ENCODE measurements around the gene SEBOX.

DNA sequence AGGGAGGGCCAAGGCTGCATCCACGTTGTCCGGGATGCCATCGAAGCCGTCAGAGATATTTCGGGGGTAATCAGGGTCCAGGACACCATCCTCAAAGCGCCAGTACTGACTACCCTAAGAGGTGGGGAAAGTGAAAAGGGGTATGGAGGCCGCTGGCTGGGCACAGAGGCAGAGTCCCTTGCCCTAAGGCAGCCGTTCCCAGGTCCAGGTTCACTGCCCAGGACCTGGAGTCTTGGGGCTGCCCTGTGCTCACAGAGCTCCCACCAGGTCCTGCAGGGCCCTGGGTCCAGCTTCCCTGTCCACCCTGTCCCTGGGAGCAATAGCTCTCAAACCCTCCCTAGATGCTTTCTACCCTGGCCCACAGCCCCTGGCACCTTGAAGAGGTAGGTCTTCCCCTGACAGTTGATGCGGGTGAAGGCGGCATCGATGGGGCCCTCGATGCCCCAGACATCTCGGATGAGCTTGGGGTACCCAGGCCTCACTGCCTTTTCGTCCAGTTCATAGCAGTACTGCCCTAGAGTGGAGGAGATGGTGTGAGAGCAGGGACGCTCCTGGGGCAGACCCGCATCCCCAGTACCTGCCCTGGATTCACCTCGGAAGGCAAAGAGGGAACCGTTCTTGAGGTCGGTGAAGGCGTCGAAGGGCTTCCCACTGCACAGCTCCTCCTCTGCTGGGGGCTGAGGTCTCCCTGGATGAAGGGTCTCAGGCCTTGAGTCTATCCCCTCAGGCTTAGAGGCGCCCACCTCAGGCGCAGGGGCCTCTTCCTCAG is 4.1 kb upstream of the SEBOX start:
- TF ChIP-seq, protein P1, sequence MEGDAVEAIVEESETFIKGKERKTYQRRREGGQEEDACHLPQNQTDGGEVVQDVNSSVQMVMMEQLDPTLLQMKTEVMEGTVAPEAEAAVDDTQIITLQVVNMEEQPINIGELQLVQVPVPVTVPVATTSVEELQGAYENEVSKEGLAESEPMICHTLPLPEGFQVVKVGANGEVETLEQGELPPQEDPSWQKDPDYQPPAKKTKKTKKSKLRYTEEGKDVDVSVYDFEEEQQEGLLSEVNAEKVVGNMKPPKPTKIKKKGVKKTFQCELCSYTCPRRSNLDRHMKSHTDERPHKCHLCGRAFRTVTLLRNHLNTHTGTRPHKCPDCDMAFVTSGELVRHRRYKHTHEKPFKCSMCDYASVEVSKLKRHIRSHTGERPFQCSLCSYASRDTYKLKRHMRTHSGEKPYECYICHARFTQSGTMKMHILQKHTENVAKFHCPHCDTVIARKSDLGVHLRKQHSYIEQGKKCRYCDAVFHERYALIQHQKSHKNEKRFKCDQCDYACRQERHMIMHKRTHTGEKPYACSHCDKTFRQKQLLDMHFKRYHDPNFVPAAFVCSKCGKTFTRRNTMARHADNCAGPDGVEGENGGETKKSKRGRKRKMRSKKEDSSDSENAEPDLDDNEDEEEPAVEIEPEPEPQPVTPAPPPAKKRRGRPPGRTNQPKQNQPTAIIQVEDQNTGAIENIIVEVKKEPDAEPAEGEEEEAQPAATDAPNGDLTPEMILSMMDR (IDR thresholded peaks at IDR 0.05; ENCODE audit: insufficient read depth, low read depth, low read length), result no peak
- no peak for TF ChIP-seq EZH2 (IDR thresholded peaks at IDR 0.05; ENCODE audit: insufficient read depth, low read length)

Measured in astrocyte (in vitro differentiated cells and primary cell).